A549 treated with AZD9567 at 1 μM for 4 hours (cell line): Measurements from ENCODE around the gene SAFB2. TPM values are rescaled to one million over a fixed set of nuclear protein-coding genes. Genes with fewer than 3 reads are reported as not detected.

ENCODE experiments used
- total RNA-seq: library from RNA; stranded (reverse); fragments of 200-300 nt; extraction: Qiagen RNA extraction; gene quantifications from 5 replicates; pipeline ENCODE4 v1.2.3, GENCODE V29; 2022; ENCODE audit not compliant: insufficient read depth

Gene SAFB2
- total RNA-seq: 26.0 to 44.1 TPM (median 36.0 TPM) in 5 replicates

GRCh38 chr19:5622465-5623396 lies at the start of gene SAFB2, which contains the start of gene SAFB:
Gene SAFB2 (minus strand): TSS chr19:5622776. CDS start chr19:5622715, 61 bp downstream.
Gene SAFB (plus strand): TSS chr19:5623083. CDS start chr19:5623206, 123 bp downstream.

GRCh38 chr19:5567360-5567969 lies 55.1 kb downstream of the SAFB2 start, which contains the start of gene TINCR:
Gene TINCR (minus strand): TSS chr19:5567953.

Other genes starting within 250 kb of the SAFB2 start
- not detected in 5 replicates for gene ZNRF4, start 167.4 kb downstream of the SAFB2 start, total RNA-seq
- 2.1 to 3.5 TPM (median 2.6 TPM) in 5 replicates for gene TINCR, start 54.8 kb downstream of the SAFB2 start, total RNA-seq
- 47.5 to 53.0 TPM (median 50.0 TPM) in 5 replicates for gene SAFB, start 307 bp upstream of the SAFB2 start, total RNA-seq
- 42.8 to 72.7 TPM (median 69.3 TPM) in 5 replicates for gene MICOS13, start 57.7 kb upstream of the SAFB2 start, total RNA-seq
- 1.7 to 6.2 TPM (median 5.4 TPM) in 5 replicates for gene HSD11B1L, start 58.3 kb upstream of the SAFB2 start, total RNA-seq
- 696 to 858 TPM (median 802 TPM) in 5 replicates for gene RPL36, start 67.5 kb upstream of the SAFB2 start, total RNA-seq
- 46.9 to 66.8 TPM (median 60.7 TPM) in 5 replicates for gene LONP1, start 97.4 kb upstream of the SAFB2 start, total RNA-seq
- not detected in 5 replicates for gene CATSPERD, start 97.9 kb upstream of the SAFB2 start, total RNA-seq
- 2.8 to 3.1 TPM (median 2.8 TPM) in 4 of 5 replicates, not detected in the other for gene PRR22, start 162.0 kb upstream of the SAFB2 start, total RNA-seq
- 21.5 to 33.3 TPM (median 30.4 TPM) in 5 replicates for gene DUS3L, start 168.4 kb upstream of the SAFB2 start, total RNA-seq
- gene NRTN, start 182.3 kb upstream of the SAFB2 start, total RNA-seq: 0.71 to 1.2 TPM (median 0.86 TPM) in 4 of 5 replicates, not detected in the other
- gene FUT6, start 216.9 kb upstream of the SAFB2 start, total RNA-seq: not detected in 5 replicates
- 0.06 TPM in 1 of 5 replicates, not detected in the others for gene FUT3, start 228.7 kb upstream of the SAFB2 start, total RNA-seq
- gene FUT5, start 247.8 kb upstream of the SAFB2 start, total RNA-seq: not detected in 5 replicates